Spleen (tissue), 11 donors: Measurements from ENCODE around the gene DCHS2. TPM values are rescaled to one million over a fixed set of nuclear protein-coding genes. Genes with fewer than 3 reads are reported as not detected.

ENCODE experiments used
- DNase-seq: peaks from one replicate; pipeline ENCODE4 v3.0.0-alpha.2; 2020
- H3K27ac ChIP-seq, 8 donors: fragments of 200-600 bp; sonication (generic) in 7 of 8; 1 replicate in 4 of 8; 2 replicates in 4 of 8; pipeline versions ENCODE4 v1.5.0 to v1.8.0; 2016 to 2021; ENCODE audit warnings: inconsistent platforms in 4 of 8, mild to moderate bottlenecking in 4 of 8, moderate library complexity in 1 of 8
- H3K27me3 ChIP-seq, 7 donors: fragments of 200-600 bp; sonication (generic) in 6 of 7; replicated peaks in 1 of 7; 1 replicate in 4 of 7; 2 replicates in 3 of 7; pipeline versions ENCODE4 v1.5.0 to v1.8.0; 2016 to 2021; ENCODE audit warnings: inconsistent platforms in 3 of 7, mild to moderate bottlenecking in 1 of 7
- H3K36me3 ChIP-seq, 6 donors: fragments of 200-600 bp; sonication (generic) in 5 of 6; 1 replicate in 4 of 6; 2 replicates in 2 of 6; pipeline versions ENCODE4 v1.5.0 to v1.8.0; 2016 to 2021; ENCODE audit warnings: inconsistent platforms in 2 of 6
- H3K4me1 ChIP-seq, 6 donors: fragments of 200-600 bp; sonication (generic) in 5 of 6; 1 replicate in 3 of 6; 2 replicates in 3 of 6; pipeline versions ENCODE4 v1.5.0 to v1.8.0; 2016 to 2021; ENCODE audit warnings: inconsistent platforms in 3 of 6
- H3K4me3 ChIP-seq, 8 donors: fragments of 200-600 bp; sonication (generic) in 7 of 8; 1 replicate in 4 of 8; 2 replicates in 4 of 8; pipeline versions ENCODE4 v1.5.0 to v1.8.0; 2016 to 2021; ENCODE audit warnings: inconsistent platforms in 4 of 8, mild to moderate bottlenecking in 4 of 8, moderate library complexity in 2 of 8
- H3K9me3 ChIP-seq, 8 donors: fragments of 200-600 bp; sonication (generic) in 7 of 8; 1 replicate in 4 of 8; 2 replicates in 4 of 8; pipeline versions ENCODE4 v1.5.0 to v1.8.0; 2016 to 2021; ENCODE audit warnings: inconsistent platforms in 4 of 8
- CTCF ChIP-seq, 11 experiments: fragments of 200-600 bp in 7 of 11; fragments of 450-650 bp in 4 of 11; sonication (generic) in 4 of 11; IDR thresholded peaks in 8 of 11; conservative IDR thresholded peaks in 3 of 11; 1 replicate in 7 of 11; 2 replicates in 4 of 11; pipeline versions ENCODE4 v1.4.0 to v1.8.0; 2016 to 2021; ENCODE audit warnings: antibody characterized with exemption in 11 of 11, inconsistent platforms in 4 of 11, mild to moderate bottlenecking in 1 of 11
- POLR2A ChIP-seq, 3 donors: fragments of 450-650 bp; IDR thresholded peaks; one replicate each; pipeline ENCODE4 v1.5.1; 2017; ENCODE audit warnings: antibody characterized with exemption in 3 of 3, mild to moderate bottlenecking in 1 of 3
- POLR2AphosphoS5 ChIP-seq, 3 donors: sonication (generic); formaldehyde crosslinking; IDR thresholded peaks; one replicate each; pipeline ENCODE4 v1.5.1; 2017; ENCODE audit warnings: antibody characterized with exemption in 3 of 3
- WGBS, 5 donors: extraction: QIAGEN DNeasy Blood & Tissue Kit in 3 of 5; methylation state at CpG; one replicate each; pipeline versions ENCODE4 v1.1.5 to v1.1.7; 2013 to 2018; 5-methylcytosine and 5-hydroxymethylcytosine counted together
- intact Hi-C: fragments of 100-400 bp; cut with DNase I; formaldehyde crosslinking; loops from one replicate; pipeline ENCODE4 v1.15.0; 2023; ENCODE audit warnings: low total_unique reads
- polyA plus RNA-seq, 3 donors: library from polyadenylated mRNA; stranded (reverse); fragments of 200-250 nt; gene quantifications; one replicate each; pipeline ENCODE4 v1.2.1, GENCODE V29; 2013
- total RNA-seq, 7 donors: library from RNA; depleted of rRNA in 3 of 7; stranded (reverse); fragments of >200 nt in 3 of 7; fragmentation: NEBNext Ultra II Directional in 4 of 7; extraction: Animal tissue kit (Norgen Biotek cat#: 25700) in 4 of 7; gene quantifications; one replicate each; pipeline versions ENCODE4 v1.1.0 to v1.2.1, GENCODE V29; 2016 to 2021
- donor health status: healthy with polysubstance abuse.
- donor health status: DM: no; HTN: no; CAD: no; lungs with moderate emphysema.
- donor health status: DM: no; HTN: no; CAD: no.
- donor health status: Bipolar disorder and iron deficiency.
- donor health status: healthy.
- donor health status: DM: no; HTN: no; CAD: no.
- donor health status: DM: yes; HTN: yes; CAD: no.

DCHS2 gene
- total and polyA plus RNA-seq, 10 donors = under 0.01 to 0.55 (median 0.05) TPM; not detected in 1

- TF ChIP-seq POLR2A (IDR thresholded peaks at IDR 0.05) (no peak), POLR2AphosphoS5 (IDR thresholded peaks at IDR 0.05) (no peak), CTCF (IDR thresholded peaks at IDR 0.05 in 8 of 11, conservative IDR thresholded peaks at IDR 0.05 in 3 of 11) (no peak)
- Histone ChIP-seq H3K4me3 (no peak overlapping the region), H3K4me1 (peaks cover 0 to 6% (median 0%) of the 10 kb centered on the region in 6 donors), H3K27me3 (no peaks in the 10 kb centered on the region), H3K9me3 (no peaks in the 10 kb centered on the region), H3K36me3 (no peaks in the 10 kb centered on the region), H3K27ac (peak overlapping the region in 1 of 8 donors; percentile 4)
- DNase-seq = no peak
- intact Hi-C loops = no loop called here
- WGBS, 5 donors = 45 to 61% (median 52%) methylated on average over 4 of the region's 4 CpGs
Observed at GRCh38 chr4:154361450-154361849, 130.1 kb downstream of the DCHS2 start.

- H3K27ac ChIP-seq = no peak overlapping the region
- H3K9me3 ChIP-seq = no peaks in the 10 kb centered on the region
- TF ChIP-seq CTCF (IDR thresholded peaks at IDR 0.05 in 8 of 11, conservative IDR thresholded peaks at IDR 0.05 in 3 of 11) = no peak
- TF ChIP-seq POLR2AphosphoS5 (IDR thresholded peaks at IDR 0.05) = no peak
- no peak for TF ChIP-seq POLR2A (IDR thresholded peaks at IDR 0.05)
- H3K4me1 ChIP-seq = peaks cover 0 to 6% (median 0%) of the 10 kb centered on the region in 6 donors
- no peaks in the 10 kb centered on the region for H3K36me3 ChIP-seq
- intact Hi-C loops = no loop called here
- DNase-seq = no peak
- WGBS, 5 donors = 38 to 73% (median 40%) methylated on average over 2 of the region's 2 CpGs
- H3K4me3 ChIP-seq = no peak overlapping the region
- H3K27me3 ChIP-seq = no peaks in the 10 kb centered on the region
Observed at GRCh38 chr4:154360491-154360890, 131.1 kb downstream of the DCHS2 start.

GRCh38 chr4:154354883-154355282 lies 136.7 kb downstream of the DCHS2 start:
- Histone ChIP-seq H3K9me3 (no peaks in the 10 kb centered on the region), H3K27me3 (no peaks in the 10 kb centered on the region), H3K4me3 (no peak overlapping the region), H3K4me1 (no peaks in the 10 kb centered on the region), H3K27ac (no peak overlapping the region), H3K36me3 (no peaks in the 10 kb centered on the region)
- intact Hi-C loops = no loop called here
- TF ChIP-seq POLR2A (IDR thresholded peaks at IDR 0.05) (no peak), CTCF (IDR thresholded peaks at IDR 0.05 in 8 of 11, conservative IDR thresholded peaks at IDR 0.05 in 3 of 11) (no peak), POLR2AphosphoS5 (IDR thresholded peaks at IDR 0.05) (no peak)
- DNase-seq = no peak

GRCh38 chr4:154349829-154350228 lies 141.8 kb downstream of the DCHS2 start:
- Histone ChIP-seq H3K27me3 (no peaks in the 10 kb centered on the region), H3K27ac (no peak overlapping the region), H3K36me3 (no peaks in the 10 kb centered on the region), H3K4me1 (no peaks in the 10 kb centered on the region), H3K4me3 (no peak overlapping the region), H3K9me3 (no peaks in the 10 kb centered on the region)
- WGBS, 5 donors = 42 to 61% (median 52%) methylated on average over 2 of the region's 2 CpGs
- TF ChIP-seq POLR2A (IDR thresholded peaks at IDR 0.05) (no peak), CTCF (IDR thresholded peaks at IDR 0.05 in 8 of 11, conservative IDR thresholded peaks at IDR 0.05 in 3 of 11) (peak in 4 of 11 experiments; percentile 20 to 45 (median 22))
- DNase-seq = no peak
- intact Hi-C loops = no loop called here
